Mammary epithelial cell (primary cell): ENCODE measurements around the gene GLE1.

ENCODE experiments used
- CTCF ChIP-seq, 2 donors: IDR thresholded peaks in 1 of 2; conservative IDR thresholded peaks in 1 of 2; 2 replicates each; pipeline ENCODE4 v1.5.1; 2011 to 2012; ENCODE audit warnings: inconsistent platforms in 2 of 2, low read length in 2 of 2, mild to moderate bottlenecking in 2 of 2, control low read depth in 1 of 2, low read depth in 1 of 2; ENCODE audit not compliant: insufficient read depth in 1 of 2; ENCODE audit errors: extremely low read depth in 1 of 2
- EZH2 ChIP-seq: IDR thresholded peaks from 2 replicates; pipeline ENCODE4 v1.6.1; 2012; ENCODE audit warnings: low read length, inconsistent platforms, borderline replicate concordance

DNA sequence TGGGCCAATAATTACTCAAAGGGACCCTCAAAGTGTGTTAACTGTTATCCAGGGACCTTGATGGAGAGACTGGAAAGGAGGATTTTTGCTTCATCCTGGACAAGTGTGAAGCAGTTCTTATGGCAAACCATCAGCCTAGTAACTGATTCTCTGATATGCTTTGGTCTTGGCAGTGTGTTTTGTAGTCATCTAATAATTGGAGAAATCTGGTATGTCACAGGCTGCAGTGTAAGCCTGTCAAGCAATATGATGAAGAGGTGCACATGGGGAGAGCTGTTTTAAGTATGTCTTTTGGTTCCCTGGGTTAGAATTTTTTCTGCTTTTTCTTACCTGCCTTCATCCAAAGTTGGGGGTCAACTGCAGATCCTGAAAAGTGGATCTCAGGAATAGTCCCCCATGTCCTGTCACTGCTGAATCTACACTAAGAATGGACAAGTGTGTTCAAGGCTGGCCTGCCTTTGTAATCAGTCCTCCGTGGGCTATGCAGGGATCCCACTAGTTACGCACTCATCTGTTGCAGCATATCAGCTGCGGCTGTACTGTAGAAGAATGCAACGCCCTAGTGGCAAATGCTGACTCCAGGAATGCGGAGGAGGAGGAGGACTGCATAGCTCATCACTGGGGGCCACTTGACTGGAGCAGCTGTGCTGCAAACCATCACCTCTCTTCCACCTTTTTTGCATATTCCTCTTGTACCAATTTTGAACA, 49.8 kb downstream of the GLE1 start:
- TF ChIP-seq CTCF (conservative IDR thresholded peaks at IDR 0.05 in 1 of 2, IDR thresholded peaks at IDR 0.05 in 1 of 2; ENCODE audit: extremely low read depth in 1 of 2, insufficient read depth in 1 of 2, low read depth in 1 of 2, low read length in 2 of 2) (no peak), EZH2 (no peak)
